ENCODE data around the gene HHIPL1.

Gene HHIPL1

DNA sequence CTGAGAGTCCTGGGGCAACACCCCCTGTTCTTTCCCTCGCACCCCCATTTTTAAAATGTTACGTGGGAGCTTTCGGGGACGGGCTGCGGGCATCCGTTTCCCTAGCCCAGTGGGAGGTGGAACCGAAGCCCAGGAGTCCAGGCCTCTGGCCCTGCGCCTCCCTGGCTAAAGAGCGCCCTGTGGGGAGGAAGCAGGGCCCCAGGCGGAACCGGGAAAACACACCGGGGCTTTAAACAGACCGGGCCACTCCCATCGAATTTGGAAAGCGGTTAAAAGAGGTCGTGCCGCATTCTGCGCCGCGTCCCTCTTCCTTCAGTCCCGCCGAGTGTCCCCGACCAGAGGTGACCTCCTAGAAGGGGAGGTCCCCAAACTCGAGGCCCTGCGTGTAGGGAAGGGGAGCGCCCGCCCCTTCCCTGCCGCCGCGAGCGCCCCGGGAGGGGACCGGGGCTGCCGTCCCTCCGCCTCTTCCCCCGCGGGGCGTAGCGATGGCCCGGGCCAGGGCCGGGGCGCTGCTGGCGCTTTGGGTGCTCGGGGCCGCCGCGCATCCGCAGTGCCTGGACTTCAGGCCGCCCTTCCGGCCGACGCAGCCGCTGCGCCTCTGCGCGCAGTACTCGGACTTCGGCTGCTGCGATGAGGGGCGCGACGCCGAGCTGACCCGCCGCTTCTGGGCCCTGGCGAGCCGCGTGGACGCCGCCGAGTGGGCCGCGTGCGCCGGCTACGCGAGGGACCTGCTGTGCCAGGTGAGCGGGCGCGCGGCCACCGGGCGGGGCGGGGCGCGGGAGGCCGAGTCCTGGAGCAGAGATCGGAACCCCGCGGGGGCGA is at the start of gene HHIPL1:
Gene HHIPL1, plus strand, starts transcription at position 407 of the 822 bp plus-strand sequence. Its CDS starts 79 bp downstream, at position 486.
- DNase-seq (ENCODE audit: low read depth) = peak; percentile 40

DNA sequence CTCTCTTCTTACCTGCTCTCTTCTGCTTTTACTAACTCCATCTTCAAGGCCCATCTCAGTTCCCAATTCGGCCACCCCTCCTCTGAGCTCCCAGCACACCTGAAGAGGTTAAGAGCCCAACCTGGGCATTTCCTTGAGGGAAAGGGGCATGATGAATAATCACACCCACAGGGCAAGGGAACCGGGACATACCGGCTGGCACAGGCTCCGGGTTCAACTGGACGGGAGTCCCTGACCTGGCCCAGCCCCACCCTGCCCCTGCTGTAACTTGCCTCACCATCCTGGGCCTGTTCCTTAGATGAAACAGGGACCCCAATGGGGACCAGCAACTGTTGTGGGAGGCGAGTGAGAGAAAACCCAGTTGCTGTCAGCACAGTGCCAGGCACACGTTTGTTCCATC is 49.4 kb upstream of the HHIPL1 start:
- no peak for DNase-seq (ENCODE audit: low read depth)

DNA sequence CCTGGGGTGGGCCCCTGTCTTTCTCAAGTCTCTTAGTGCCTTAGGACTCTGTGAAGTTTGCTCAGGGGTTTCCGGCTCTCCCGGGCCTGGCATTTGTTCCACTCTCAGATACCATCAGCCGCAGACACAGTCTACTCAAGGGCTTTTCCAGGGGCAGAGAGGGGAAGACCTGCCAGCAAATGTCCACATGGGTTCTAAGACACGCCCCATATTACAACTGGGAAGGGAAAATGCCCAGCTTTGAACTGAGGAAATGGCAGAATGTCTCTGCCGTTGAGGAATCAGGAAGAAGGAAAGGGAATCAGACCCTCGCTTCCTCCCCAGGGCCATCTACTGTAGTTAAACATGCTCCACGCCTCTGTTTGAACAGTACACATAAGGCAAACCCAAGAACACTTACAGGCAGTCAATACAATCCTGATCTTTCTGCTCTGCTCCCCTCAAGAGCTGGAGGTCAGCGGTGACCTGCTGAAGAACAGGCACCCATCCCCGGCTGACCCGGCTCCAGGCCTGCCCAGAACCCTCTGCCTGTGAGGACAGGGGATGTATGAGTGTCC is 48.8 kb upstream of the HHIPL1 start:
- no peak for DNase-seq (ENCODE audit: low read depth)

DNA sequence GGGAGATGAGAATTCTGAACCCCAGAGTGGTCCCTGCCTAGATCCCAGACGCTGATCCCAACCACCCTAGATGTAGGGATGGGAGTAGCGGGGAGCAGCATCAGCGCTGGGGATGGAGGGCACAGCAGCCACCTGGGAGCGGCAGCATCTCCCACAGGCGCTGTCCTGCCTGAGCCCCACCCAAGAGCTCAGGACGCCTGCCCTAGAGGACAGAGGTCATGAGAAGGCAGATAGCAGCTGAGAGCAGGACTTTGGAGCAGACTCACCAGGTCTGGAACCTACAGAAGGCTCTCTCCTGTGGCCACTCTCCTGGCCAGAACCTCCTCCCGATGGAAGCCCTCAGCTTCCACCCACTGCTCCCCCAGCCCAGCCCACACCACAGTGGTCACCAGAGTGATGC is 48.2 kb upstream of the HHIPL1 start:
- DNase-seq (ENCODE audit: low read depth) = no peak

DNA sequence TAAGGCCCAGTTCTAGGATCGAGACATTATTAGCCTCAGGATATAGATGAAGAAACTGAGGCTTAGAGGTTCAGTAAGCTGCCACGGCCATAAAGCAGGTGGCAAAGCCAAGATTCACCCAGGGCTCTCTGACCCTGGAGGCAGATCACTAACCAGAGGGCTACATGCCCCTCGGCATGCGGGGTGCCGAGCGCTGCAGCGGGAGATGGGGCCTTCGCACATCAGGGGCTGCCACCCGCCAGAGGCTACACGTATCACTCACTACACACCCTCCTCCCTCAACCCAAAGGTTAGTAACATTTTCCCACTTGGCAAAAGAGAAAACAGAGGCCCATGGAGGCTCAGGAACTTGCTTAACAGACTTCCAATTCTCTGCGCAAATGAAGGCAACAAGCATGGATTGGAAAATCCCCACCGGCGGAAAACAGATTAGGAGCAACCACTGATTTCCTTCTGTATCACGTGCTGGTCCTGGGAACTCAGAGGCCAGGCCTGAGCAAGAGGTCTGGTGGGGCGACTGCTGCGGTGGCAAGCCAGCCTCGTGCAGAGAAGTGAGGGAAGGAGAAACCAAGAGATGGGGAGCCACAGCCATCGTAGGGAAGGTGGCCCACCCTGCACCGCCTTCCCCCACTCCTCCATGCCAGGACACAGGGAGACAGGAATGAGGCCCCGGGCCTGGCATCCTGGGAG is 46.9 kb upstream of the HHIPL1 start:
- DNase-seq (ENCODE audit: low read depth) = no peak

DNA sequence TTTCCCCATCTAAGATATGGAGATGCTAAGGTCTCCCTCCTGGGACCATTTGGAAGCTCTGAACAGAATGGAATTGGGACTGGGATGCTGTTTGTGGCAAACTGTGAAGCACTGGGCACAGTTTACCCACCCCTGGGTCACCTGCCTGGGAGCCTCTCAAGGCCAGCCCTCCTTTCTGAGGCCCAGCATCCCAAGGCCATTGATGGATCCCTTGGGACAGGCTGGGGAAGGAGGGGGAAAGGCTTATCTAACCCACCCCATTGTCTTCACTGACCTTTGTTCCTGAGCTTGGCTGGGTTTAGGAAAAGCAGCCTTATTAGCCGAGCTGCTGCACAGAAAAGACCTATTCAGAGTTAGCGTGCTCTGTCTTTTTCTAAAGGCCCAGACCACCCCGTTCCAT is 46.2 kb upstream of the HHIPL1 start:
- no peak for DNase-seq (ENCODE audit: low read depth)

DNA sequence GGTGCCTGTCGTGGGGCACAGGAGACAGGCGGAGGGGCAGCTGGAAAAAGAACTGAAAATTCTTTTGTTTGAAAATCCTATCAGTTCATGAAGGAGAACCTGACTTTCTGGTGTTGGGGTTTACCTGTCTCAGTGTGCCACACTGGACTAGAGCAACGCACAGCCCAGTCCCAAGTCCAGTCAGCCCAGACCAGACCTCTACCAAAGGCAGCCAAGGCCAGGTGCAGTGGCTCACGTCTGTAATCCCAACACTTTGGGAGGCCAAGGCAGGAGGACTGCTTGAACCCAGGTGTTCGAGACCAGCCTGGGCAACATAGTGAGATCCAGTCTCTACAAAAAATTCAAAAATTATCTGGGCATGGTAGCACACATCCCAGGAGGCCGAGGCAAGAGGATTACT is 45.5 kb upstream of the HHIPL1 start:
- no peak for DNase-seq (ENCODE audit: low read depth)

DNA sequence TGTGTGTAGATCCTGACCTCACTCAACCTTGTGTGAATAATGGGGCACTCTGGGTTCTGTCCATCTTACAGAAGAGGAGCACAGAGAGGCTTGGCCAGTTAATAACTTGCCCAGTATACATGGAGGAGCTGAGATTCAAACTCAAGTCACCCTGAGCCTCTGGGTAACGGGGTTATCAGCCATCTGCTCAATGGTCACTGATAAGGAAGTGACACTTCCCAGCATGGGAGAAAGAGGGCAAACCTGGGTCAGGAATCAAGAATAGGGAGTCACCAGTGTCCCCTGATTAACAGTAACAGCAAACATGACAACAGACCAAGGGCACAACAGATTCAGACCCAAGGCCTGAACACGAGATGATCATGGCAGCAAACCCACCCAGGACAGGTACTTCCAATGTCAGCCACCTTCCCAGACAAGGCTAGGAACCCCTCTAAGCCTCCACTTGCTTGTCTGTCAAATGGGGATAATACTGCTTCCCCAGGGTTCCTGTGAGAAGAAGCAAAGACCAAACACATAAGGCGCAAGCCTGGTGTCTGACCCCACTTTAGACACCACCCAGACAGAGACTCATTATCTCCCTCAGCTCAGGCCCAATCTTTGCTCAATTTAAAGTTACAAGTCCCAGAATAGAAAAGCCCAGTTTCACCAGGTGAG is 44.6 kb upstream of the HHIPL1 start:
- no peak for DNase-seq (ENCODE audit: low read depth)

DNA sequence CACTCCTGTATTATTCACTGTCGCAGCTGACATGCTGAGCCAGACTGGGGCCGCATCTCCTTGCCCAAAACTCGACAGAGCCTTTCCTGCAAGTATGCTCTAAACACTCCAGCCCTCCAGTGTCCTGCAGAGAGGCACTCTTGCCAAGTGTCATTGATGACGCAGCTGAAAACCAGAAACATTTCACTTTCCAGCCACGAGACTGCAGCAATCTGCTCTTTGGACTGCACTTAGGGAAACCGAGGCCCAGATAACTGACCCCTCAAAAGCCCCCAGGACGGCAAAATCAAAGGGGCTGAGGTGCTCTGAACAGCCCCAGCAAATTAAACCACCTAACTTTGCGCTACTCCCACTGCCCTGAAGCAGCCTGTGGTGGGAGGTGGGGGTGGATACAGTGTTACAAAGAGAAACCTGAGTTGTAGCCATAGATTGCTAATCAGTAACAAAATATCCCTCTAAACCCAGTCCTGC is 43.5 kb upstream of the HHIPL1 start:
- DNase-seq (ENCODE audit: low read depth) = no peak

DNA sequence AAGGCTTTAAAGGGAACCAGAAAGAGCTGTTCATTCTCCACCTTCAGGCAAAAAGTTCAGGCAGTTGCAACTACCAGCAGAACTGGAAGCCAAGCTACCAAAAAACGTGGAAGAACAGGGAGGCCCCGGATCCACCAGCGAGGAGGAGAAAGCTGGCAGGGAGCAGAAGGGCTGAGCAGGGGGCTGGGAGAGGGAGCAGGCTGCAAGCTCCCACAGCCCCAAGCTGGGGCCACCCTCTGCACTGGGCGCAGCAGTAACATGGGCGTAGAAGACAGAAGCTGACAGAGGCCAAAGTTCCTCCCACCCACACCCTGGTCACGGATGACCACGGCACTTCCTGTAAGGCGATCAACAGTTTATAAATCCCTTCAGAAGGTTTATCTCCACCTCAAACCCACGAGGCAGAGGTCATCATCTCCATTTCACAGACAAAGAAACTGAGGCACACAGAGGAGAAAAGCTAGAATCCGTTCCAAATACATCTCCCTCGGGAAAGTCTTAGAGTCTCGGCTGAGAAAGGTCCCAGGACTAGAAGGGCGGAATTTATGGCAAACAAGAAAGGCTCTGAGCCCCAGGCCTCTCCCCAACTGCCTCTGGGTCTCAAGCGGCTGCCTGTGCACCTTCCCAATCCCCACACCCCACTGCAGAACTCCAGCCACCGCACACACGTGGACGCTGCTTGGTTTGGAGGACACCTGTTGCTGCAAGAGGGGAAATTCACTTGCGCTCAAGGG is 42.7 kb upstream of the HHIPL1 start:
- DNase-seq (ENCODE audit: low read depth) = peak; percentile 51

DNA sequence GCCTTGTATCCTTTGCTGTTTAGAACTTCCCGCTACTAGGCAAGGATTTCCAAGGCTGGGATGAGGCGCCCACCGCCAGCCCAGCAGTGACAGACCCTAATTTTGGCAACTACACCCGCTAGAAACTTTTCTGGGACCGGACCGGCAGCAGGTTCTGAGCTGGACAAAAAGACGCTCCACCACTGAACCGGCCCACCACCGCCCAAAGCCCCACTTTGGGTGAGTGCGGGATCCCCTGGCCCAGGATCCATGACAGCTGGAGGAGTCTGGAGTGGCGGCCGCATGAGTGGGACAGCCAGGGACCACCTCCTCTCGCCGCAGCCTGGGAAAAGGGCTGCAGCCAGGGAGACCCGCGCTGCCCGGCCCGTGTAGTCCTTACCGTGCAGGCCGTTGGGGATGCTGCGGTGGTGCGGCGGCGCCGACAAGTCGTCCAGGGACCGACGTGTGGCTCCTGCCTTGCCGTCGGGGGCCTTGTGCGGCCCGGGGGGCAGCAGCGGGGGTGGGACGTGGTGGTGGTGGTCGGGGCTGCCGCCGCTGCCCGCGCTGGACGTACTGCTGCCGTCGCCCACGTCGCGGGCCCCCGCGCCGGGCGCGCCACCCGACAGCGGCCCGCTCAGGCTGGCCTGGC is 42.0 kb upstream of the HHIPL1 start:
- no peak for DNase-seq (ENCODE audit: low read depth)

DNA sequence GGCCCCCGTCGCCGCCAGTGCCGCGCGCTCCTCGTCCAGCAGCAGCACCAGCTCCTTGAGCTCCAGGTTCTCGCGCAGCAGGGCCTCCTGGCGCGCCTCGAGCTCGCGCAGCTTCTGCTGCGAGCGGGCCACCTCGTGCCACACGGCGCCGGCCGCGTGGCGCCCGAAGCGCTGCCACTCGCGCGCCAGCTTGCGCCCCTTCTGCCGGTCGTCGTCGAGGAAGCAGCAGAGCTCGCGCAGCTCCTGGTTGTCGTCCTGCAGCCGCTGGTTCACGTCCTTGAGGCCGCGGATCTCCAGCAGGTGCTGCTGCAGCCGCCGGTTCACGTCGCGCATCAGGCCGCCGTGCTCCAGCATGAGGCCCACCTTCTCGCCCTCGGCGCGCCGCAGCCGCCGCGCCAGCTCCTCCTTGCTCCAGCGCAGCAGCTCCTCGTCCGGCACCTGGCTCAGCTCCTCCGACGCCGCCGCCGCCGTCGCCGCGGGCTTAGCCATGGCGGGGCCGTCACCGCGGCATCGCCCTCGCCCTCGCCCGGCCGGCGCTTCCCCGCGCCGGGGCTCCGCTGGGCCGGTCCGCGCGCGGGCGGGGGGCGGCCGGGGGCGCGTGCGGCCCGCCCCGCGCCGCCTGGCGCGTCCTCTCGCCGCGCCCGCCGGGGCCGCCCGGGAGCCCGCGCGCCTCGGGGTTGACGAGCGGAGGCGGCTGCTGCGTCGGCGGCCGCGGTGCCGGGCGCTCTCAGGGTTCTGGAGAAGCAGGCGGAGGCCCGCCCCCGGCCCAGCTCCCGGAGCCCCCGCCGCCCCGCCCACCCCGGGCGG is 41.3 kb upstream of the HHIPL1 start, which contains the start of gene CCDC85C:
Gene CCDC85C, minus strand, starts transcription at position 737 of the 807 bp plus-strand sequence. Its CDS starts 248 bp downstream, at position 489.
- DNase-seq (ENCODE audit: low read depth) = peak; percentile 71

DNA sequence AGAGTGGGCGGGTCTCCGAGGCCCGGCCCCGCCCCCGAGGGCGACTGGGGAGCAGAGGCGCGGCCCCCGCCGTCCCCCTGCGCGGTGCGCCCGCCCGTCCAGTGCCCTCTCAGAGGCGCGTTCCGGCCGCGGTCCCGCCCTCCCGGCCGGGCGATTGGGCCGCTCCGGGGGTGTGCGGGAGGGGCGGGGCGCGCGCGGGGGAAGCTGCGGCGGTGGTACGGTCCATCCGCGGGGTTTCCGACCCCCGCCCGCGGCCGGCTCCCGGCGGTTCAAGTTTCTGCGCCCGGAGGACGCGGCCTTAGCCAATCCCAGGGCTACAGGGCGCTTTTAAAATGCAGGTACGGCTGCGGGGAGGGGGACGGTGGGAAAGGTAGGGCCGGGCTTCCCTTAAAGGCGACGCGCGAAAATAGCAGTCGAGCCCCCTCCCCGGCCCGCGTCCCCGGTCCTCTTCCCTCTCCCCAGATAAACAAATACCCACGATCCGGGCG is 40.6 kb upstream of the HHIPL1 start:
- DNase-seq (ENCODE audit: low read depth) = peak; percentile 96

DNA sequence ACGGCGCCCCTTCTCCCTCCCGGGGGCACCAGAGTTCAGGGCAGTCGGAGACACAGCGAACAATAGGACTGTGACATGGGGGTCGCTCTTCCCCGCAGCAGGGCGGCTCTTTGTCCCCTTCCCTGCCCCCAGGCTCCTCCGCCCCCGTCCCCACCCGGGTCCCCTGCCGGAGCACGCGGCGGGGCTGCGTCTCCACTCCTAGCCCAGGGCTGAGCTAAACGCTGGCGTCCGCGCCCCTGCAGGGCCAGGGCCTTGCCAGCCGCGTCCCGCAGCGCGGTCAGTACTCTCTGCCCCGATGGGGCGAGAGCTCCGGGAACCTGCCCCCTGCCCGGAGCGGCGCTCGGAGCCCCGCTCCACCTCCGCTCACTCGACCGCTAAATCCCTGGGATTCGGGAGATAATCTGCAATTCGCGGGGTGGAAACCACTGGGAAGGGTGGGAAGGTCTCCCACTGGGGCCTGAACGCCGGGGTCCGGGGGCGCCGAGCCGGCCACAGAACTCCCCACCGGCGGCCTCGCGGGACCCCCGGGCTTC is 40.1 kb upstream of the HHIPL1 start:
- DNase-seq (ENCODE audit: low read depth) = peak; percentile 64

DNA sequence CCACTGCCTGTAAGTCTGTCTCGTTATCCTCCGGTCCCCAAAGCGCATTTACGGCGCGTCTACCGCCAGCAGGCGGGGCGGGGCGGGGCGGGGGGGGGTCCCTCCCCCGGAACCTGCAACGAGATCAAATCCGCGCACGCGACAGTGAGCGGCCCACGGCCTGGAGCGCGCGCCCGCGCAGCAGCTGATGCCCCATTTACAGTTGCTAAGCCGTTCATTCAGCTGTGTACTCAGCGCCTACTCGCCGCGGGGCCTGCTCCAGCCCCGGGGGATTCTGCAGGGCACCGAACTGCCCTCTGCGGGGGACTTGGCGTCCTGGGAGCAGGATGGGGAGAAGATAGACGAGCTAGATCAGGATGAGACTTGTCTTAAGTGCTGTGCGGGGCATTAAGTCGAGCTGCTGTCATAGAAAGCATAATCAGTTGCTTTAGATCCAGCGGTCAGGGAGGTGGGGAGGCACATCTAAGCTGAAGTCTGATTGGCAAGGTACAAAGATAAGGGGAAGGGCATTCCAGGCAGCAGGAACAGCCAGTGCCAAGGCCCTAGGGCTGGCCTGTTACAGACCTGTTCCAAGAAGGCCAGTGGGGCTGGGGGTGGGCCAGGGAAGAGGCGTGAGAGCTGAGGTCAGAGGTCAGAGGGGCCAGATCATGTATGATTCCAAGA is 39.5 kb upstream of the HHIPL1 start:
- DNase-seq (ENCODE audit: low read depth) = peak; percentile 85

DNA sequence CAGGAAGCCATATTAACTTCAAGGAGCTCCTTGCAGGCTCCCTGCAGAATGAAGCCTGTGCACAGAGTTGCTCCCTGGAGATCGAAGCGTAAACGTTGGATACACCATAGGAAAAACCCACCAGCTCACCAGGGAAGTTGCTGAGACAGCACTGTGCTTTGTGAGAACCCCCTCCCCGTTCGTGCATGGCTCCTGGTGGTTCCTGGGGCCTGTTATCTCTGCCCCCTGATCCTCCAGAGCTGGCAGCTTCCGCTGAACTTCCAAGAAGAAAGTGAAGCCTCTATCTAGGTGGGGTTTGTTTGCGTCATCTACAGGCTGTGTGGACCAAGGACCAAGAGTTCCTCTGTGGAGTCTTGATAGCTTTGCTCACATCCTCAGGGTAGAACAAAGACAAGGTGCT is 38.6 kb upstream of the HHIPL1 start:
- no peak for DNase-seq (ENCODE audit: low read depth)

DNA sequence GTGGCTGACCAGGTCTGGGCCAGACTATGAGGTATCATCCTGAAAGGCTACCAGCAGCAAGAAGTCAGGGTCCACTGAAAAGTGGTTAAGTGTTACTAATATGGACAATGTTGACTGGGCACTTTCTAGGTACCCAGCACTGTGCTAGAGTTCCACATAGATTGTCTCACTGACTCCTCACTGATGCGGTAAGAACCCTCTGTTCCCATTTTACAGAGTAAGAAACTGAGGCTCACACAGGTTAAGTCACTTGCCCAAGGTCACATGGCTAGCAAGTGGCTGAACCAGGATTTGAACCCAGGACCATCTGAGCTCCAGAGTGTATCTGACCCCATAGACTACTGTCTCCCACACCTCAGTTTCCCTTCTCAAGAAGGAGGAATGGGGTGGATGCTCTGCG is 36.3 kb upstream of the HHIPL1 start:
- no peak for DNase-seq (ENCODE audit: low read depth)

DNA sequence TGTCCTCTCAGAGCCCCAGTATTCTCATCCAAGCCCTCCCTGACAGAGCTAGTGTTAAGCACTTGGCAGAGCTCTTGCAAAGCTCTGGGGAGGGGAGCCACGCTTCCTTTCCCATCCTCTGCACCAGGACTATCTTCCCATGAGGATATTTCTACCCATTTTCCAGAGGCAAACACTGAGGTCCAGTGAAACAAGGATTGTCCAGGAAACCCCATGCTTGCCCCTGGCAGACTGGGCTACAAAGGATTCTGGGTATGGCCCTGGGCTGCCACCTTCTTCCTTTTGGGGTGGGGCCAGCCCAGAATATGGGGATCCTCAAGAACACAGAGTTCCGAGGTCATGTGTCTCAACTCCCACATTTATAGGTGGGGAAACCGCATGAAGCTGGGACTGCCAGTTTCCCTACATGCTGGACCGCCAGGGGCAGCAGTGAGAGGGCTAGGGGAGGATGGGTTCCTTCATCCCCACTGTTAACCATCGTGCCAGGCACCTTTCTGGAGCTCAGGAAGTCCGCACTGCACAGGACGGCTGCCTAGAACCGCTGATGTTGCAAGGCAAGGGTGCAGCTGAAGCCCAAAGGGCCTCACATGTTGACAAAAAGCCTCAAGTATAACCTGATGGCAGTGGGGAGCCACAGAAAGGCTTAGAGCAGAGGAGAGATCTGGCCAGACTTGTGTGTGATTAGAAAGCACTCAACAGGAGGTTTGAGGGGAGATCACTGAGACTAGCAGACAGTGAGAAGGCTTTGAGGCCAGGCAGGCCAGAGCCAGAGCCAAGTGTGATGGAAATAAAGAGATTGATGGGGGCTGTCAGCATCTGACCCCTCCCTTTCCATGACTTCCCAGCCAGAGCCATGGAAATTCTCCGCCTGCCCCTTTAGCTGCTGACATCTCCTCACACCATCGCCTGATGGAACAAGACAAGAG is 35.4 kb upstream of the HHIPL1 start:
- DNase-seq (ENCODE audit: low read depth) = peak; percentile 55

All from ELR (cell line).